OCI-LY1 (cell line): ENCODE results near the gene FARS2.

Source experiments
- EZH2 ChIP-seq: fragments of 200-600 bp; sonication (generic), shearing (Covaris generic); IDR thresholded peaks from 2 replicates; pipeline ENCODE4 v1.8.0; 2017; ENCODE audit warnings: borderline replicate concordance, mixed run types, mild to moderate bottlenecking, antibody characterized with exemption, low read length, moderate library complexity, mixed read lengths
- TF ChIP-seq, protein P1 (sequence below): fragments of 200-600 bp; sonication (generic), shearing (Covaris generic); IDR thresholded peaks from 2 replicates; pipeline ENCODE4 v1.5.1; 2017; ENCODE audit warnings: mild to moderate bottlenecking, antibody characterized with exemption, low read length, moderate library complexity, mixed read lengths

- TF ChIP-seq, protein P1, sequence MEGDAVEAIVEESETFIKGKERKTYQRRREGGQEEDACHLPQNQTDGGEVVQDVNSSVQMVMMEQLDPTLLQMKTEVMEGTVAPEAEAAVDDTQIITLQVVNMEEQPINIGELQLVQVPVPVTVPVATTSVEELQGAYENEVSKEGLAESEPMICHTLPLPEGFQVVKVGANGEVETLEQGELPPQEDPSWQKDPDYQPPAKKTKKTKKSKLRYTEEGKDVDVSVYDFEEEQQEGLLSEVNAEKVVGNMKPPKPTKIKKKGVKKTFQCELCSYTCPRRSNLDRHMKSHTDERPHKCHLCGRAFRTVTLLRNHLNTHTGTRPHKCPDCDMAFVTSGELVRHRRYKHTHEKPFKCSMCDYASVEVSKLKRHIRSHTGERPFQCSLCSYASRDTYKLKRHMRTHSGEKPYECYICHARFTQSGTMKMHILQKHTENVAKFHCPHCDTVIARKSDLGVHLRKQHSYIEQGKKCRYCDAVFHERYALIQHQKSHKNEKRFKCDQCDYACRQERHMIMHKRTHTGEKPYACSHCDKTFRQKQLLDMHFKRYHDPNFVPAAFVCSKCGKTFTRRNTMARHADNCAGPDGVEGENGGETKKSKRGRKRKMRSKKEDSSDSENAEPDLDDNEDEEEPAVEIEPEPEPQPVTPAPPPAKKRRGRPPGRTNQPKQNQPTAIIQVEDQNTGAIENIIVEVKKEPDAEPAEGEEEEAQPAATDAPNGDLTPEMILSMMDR: no peak
- TF ChIP-seq EZH2: no peak
Observed at GRCh38 chr6:5663739-5664138, 402.4 kb downstream of the FARS2 start.
